Middle frontal gyrus (tissue), 1 donor: ENCODE measurements around the gene TRIM46.
"Not testable (repeated sequence)": the region's sequence is repeated elsewhere in the genome, so short reads cannot be mapped to it uniquely, and the experiment has no call there.

Source experiments
- DNase-seq: peaks from one replicate; pipeline ENCODE4 v3.0.0-alpha.2; 2015; ENCODE audit warnings: low spot score; ENCODE audit errors: extremely low spot score

Gene TRIM46

GRCh38 chr1:155185783-155186066 lies 12.1 kb downstream of the TRIM46 start:
- no peak for DNase-seq

GRCh38 chr1:155186067-155186793 lies 12.6 kb downstream of the TRIM46 start:
- no peak for DNase-seq

DNA sequence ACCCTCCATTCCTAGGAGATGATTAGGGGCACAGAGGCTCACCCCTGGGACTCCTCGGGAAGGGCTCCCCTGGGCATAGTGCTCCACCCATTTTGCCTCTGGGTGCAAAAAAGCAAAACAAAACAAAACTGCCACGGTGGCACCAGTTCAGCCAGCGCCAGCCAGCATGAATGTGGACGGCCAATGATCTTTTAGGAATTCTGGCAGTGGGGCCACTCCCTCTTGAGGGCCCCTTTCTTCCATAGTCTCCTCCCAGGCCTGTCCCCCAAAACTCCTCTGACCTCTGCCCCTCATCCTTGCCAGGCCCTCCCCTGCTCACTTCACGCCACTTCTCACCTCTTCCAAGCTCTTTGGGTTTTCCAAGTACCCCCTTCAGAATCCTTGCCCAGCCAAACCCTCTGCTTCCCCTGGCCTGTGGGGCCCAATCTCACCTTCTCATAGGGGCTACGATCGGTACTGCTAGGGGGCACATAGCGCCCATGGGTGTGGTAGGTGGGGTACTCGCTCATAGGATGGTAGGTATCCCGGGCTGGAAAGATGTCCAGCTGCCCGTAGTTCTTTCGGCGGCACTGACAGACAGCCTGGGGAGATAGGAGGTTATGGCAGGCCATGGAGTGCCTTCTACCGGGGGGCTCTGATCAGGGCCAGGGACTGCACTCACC lies 13.3 kb downstream of the TRIM46 start:
- DNase-seq, result no peak

- DNase-seq, result no peak
Observed at GRCh38 chr1:155187456-155187891, 13.8 kb downstream of the TRIM46 start.

DNA sequence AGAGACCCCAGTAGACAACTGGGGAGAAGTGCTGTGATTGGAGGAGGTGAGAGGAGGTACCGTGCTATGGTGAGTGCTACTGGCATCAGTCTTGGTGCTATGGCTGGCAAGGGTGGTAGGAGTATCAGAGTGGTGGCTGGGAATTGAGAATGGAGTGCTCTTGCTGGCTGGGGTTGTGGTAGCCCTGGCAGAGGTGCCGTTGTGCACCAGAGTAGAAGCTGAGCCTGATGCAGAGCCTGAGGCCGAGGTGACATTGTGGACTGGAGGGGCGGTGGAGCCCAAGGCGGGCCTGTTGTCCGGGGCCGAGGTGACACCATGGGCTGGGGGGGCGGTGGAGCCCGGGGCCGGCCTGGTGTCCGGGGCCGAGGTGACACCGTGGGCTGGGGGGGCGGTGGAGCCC lies 14.6 kb downstream of the TRIM46 start:
- DNase-seq, result no peak

DNA sequence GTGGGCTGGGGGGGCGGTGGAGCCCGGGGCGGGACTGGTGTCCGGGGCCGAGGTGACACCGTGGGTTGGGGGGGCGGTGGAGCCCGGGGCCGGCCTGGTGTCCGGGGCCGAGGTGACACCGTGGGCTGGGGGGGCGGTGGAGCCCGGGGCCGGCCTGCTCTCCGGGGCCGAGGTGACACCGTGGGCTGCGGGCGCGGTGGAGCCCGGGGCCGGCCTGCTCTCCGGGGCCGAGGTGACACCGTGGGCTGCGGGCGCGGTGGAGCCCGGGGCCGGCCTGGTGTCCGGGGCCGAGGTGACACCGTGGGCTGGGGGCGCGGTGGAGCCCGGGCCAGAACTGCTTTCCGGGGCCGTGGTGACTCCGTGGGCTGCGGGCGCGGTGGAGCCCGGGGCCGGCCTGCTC lies 16.3 kb downstream of the TRIM46 start:
- DNase-seq, result not testable (repeated sequence)

DNA sequence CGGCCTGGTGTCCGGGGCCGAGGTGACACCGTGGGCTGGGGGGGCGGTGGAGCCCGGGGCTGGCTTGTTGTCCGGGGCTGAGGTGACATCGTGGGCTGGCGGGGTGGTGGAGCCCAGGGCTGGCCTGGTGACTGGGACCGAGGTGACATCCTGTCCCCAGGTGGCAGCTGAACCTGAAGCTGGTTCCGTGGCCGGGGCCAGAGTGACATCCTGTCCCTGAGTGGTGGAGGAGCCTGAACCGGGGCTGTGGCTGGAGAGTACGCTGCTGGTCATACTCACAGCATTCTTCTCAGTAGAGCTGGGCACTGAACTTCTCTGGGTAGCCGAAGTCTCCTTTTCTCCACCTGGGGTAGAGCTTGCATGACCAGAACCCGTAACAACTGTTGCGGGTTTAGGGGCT lies 18.3 kb downstream of the TRIM46 start:
- DNase-seq, result no peak

DNA sequence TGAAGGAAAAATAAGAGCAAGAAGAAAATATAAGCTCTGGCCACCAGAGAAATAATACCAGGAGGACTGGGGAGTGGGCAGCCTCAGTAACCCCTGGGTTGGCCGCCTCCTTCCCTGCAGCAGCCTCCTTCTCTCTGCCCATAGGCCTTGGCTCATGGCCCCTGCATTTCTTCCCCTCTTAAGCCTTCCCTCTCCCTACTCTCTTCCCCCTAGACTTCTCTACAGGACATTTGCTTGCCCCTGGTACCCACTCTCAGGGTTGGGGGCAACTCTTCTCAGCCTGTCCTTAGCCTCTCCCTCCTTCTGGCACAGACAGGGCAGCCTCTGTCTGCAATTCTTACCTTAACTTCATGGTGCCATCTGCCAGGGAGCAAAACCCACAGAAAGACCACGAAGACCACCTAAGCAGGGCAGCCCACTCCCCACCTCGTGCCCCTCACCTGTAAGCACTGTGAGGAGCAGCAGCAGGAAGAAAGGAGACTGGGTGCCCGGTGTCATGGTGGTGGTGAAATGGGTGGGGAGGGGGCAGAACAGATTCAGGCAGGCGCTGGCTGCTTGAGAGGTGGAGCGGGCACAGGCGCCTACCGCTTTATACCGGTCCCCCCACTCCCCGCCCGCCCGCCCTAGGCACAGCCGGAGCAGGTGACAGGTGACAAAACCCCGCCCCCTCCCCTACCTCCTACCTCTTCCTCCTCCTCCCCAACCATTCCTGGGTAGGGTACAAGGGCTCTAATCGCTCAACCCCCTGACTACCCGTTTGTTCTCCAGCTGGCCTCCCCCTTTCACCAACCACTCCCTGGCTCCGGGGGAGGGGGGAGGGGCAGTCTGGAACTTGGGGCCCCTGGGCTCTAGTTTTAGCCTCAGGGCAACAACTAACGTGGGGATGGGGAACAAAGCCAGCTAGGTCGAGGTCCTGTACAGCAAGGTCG lies 19.0 kb downstream of the TRIM46 start:
- no peak for DNase-seq

DNA sequence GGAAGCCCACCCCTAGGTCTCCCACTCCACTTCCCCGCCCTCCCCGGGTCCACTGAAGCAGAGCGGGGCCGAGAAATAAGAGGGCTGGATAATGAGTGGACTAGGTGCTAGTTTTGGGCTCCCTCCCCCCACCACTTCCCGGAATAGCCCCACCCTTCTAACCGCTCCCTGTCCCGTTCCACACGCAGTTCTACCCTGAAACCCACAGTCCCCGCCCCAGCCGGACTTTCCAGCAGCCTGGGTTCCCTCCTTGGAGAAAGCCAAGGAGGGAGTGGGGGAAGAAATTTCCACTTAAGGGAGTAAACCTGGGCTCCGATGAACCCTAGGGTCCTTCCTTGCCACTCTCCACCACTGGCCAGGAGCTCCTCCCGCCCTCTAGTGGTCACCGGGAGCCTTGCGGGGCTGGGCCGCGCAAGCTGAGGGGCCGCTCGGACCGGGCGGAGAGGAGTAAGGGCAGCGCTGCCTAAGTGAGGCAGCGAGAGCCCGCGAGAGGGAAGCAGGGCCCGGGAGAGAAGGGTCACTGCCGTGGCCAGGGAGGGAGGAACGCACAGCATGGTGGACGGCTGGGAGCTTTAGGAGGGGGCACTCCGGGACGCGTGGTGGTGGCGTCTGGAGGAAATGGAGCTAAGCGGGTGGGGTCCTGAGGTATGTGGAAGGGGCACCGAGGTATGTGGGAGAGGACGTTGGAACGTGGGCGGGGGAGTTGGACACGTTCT lies 19.8 kb downstream of the TRIM46 start:
- no peak for DNase-seq

DNA sequence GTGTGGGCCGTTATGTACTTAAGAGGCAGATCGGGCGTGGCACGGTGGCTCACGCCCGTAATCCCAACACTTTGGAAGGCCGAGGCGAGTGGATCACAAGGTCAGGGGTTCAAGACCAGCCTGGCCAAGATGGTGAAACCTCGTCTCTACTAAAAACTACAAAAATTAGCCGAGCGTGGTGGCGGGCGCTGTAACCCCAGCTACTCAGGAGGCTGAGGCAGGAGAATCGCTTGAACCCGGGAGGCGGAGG lies 20.3 kb downstream of the TRIM46 start:
- not testable (repeated sequence) for DNase-seq

DNA sequence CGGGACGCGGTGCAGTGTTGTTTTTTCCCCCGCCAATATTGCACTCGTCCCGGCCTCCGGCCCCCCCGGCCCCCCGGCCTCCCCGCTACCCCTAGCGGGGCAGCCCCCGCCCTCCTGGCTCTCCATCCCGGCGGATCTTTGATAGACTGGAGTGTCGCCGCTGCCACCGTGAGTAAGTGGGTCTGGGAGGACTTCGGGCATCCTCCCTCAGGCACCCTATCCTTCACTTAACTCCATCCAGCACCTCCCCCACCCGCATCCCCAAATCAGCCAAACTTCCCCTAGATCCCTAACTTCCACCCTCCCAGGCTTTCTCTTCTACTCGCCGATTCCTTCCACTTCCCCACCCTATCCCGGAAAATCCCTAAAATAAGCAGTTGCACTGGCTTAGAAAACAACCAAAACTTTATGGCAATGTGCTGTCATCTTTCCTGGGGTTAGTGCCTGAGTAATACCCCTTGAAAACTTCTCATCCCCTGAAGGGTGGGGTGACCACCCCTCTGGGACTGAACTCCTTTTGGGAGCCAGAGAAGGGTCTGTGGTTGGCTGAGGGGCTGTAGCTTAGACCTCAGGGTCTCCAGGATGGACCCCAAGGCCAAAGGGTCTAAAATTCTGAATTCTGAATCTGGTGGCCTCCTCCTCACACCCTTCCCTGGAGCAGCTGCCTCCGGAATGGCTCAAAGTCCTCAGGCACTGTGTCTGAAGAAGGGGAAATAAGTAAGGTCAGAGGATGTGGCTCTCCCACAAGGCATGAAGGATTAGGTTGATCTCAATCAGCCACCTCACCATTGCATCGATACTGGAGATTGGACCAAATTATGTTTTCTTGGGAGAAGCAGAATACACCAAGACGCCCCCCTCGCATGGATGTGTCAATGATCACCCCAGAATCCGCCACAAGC lies 21.8 kb downstream of the TRIM46 start:
- DNase-seq, result no peak

GRCh38 chr1:155196103-155196892 lies 22.6 kb downstream of the TRIM46 start:
- DNase-seq, result no peak

GRCh38 chr1:155196893-155197638 lies 23.4 kb downstream of the TRIM46 start:
- no peak for DNase-seq

DNA sequence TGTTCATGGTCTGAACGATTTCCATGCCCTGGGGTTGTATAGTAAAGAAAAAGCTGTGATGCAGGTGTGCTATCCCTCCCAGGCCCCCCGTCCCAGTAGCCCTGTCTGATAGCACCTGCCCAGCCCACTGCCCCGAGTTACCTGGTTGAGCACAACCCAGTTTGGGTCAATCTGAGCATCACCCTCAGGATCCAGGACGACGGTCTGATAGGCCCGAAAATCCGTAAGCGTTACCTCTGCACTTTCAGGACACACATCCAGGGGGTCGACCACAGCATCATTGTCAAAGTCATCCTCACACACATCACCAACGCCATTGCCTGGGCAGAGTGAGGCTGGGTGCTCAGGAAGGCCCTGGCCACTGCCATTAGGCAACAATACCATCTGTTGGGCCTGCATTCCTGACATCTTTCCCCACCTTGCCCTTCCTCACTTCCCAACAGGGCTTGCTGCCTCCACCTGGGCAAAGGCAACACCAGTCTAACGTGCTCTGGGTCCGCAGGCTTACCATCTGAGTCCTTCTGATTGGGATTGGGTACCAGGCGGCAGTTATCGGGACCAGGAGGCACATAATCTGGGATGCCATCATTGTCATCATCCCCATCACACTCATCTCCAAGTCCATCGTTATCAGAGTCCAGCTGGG lies 24.4 kb downstream of the TRIM46 start:
- DNase-seq, result no peak

GRCh38 chr1:155198547-155198906 lies 24.9 kb downstream of the TRIM46 start:
- no peak for DNase-seq

- no peak for DNase-seq
Observed at GRCh38 chr1:155199792-155200191, 26.1 kb downstream of the TRIM46 start.

GRCh38 chr1:155200920-155201319 lies 27.3 kb downstream of the TRIM46 start:
- no peak for DNase-seq

- no peak for DNase-seq
Observed at GRCh38 chr1:155202198-155202597, 28.5 kb downstream of the TRIM46 start.
